GM12878 (cell line): Measurements from ENCODE around the gene BLNK. TPM values are rescaled to one million over a fixed set of nuclear protein-coding genes. Genes with fewer than 3 reads are reported as not detected.

Source experiments
- ATAC-seq: fragments of 200-7000 bp; cut with Tn5 transposase; 3 replicates; pipeline ENCODE4 v1.9.1; 2020; ENCODE audit warnings: mild to moderate bottlenecking, moderate library complexity
- BruUV-seq: library from RNA; stranded (reverse); fragments of 400-500 nt; replicated peaks from 2 replicates; lab custom pipeline; 2021; lab: Mats Ljungman, UMichigan
- CTCF ChIA-PET: fragments of 300-600 bp; sonication (Branson Sonifier 250); formaldehyde crosslinking; extraction: SDS; loops from one replicate; lab custom pipeline; 2021; ENCODE audit warnings: inconsistent platforms; lab: Yijun Ruan, JAX
- POLR2A ChIA-PET: fragments of 350-600 bp; formaldehyde crosslinking; extraction: SDS; loops from one replicate; lab custom pipeline; 2021; ENCODE audit warnings: inconsistent platforms; lab: Charles Lee
- RAD21 ChIA-PET: fragments of 300-600 bp; sonication (Branson Sonifier 250); formaldehyde crosslinking; loops from one replicate; lab custom pipeline; 2023; ENCODE audit warnings: antibody characterized with exemption; ENCODE audit not compliant: unreplicated experiment; lab: Charles Lee
- SMC1A ChIA-PET: fragments of 300-600 bp; sonication (Branson Sonifier 250); formaldehyde crosslinking; loops from one replicate; lab custom pipeline; 2023; ENCODE audit not compliant: unreplicated experiment, uncharacterized antibody; lab: Charles Lee
- DNase-seq: peaks from one replicate; pipeline ENCODE4 v3.0.0-alpha.2; 2011; ENCODE audit warnings: low read depth, low spot score
- FAIRE-seq: peaks from 3 replicates; lab custom pipeline; 2011; peaks lifted over from hg19 to GRCh38; lab: Jason Lieb, UNC
- H2AFZ ChIP-seq: 2 replicates; pipeline ENCODE4 v1.6.0; 2011; ENCODE audit warnings: low read depth, low read length, control low read depth; ENCODE audit not compliant: control insufficient read depth
- H3K27ac ChIP-seq: 2 replicates; pipeline ENCODE4 v1.5.1; 2011; ENCODE audit warnings: control low read depth; ENCODE audit not compliant: control insufficient read depth, insufficient read depth
- H3K27me3 ChIP-seq, 2 experiments: replicated peaks in 1 of 2; 2 replicates each; pipeline versions ENCODE4 v1.6.0 to v1.6.1; 2011; ENCODE audit warnings: low read length in 1 of 2; ENCODE audit not compliant: control insufficient read depth in 2 of 2, insufficient read depth in 2 of 2
- H3K36me3 ChIP-seq, 2 experiments: 2 replicates each; pipeline ENCODE4 v1.5.1; 2011; ENCODE audit warnings: low read length in 1 of 2; ENCODE audit not compliant: control insufficient read depth in 2 of 2, insufficient read depth in 2 of 2
- H3K4me1 ChIP-seq: 2 replicates; pipeline ENCODE4 v1.6.1; 2011; ENCODE audit warnings: mild to moderate bottlenecking, low read length, moderate library complexity, mixed read lengths; ENCODE audit not compliant: control insufficient read depth, insufficient read depth
- H3K4me2 ChIP-seq: 2 replicates; pipeline ENCODE4 v1.6.0; 2011; ENCODE audit warnings: control low read depth; ENCODE audit not compliant: control insufficient read depth, insufficient read depth
- H3K4me3 ChIP-seq: fragments of 200-600 bp; sonication (generic); 2 replicates; pipeline ENCODE4 v1.5.1; 2016
- H3K79me2 ChIP-seq: 2 replicates; pipeline ENCODE4 v1.6.0; 2011; ENCODE audit warnings: low read length; ENCODE audit not compliant: control insufficient read depth, insufficient read depth
- H3K9ac ChIP-seq: 2 replicates; pipeline ENCODE4 v1.8.0; 2011; ENCODE audit warnings: low read length, control low read depth, mixed read lengths; ENCODE audit not compliant: control insufficient read depth, insufficient read depth
- H3K9me3 ChIP-seq: replicated peaks from 3 replicates; pipeline ENCODE4 v1.5.1; 2011; ENCODE audit warnings: mild to moderate bottlenecking, low read length; ENCODE audit not compliant: control insufficient read depth, insufficient read depth
- H4K20me1 ChIP-seq: 2 replicates; pipeline ENCODE4 v1.6.0; 2011; ENCODE audit not compliant: control insufficient read depth, insufficient read depth
- CHD4 ChIP-seq: fragments of 200-600 bp; sonication (generic); IDR thresholded peaks from 2 replicates; pipeline ENCODE4 v1.6.1; 2016; ENCODE audit warnings: mild to moderate bottlenecking
- MYC ChIP-seq: IDR thresholded peaks from 2 replicates; pipeline ENCODE4 v1.6.1; 2011; ENCODE audit warnings: mild to moderate bottlenecking, low read length, moderate library complexity, inconsistent platforms; ENCODE audit not compliant: insufficient read depth, insufficient replicate concordance, insufficient read length, severe bottlenecking
- WRNIP1 ChIP-seq: IDR thresholded peaks from 2 replicates; pipeline ENCODE4 v1.6.1; 2011; ENCODE audit warnings: low read depth, low read length, improper control_type of control experiment, borderline replicate concordance
- WGBS: methylation state at CpG from one replicate; pipeline ENCODE4 v1.1.6; 2016; ENCODE audit warnings: low lambda C conversion rate; ENCODE audit not compliant: insufficient replicate concordance, insufficient coverage; ENCODE audit errors: missing lambda C conversion rate; 5-methylcytosine and 5-hydroxymethylcytosine counted together
- in situ Hi-C: fragments of 300-500 bp; cut with MboI; formaldehyde crosslinking; loops from 9 replicates; pipeline ENCODE4 v1.14.3; 2018; ENCODE audit warnings: mixed read lengths
- intact Hi-C: fragments of 100-400 bp; cut with micrococcal nuclease; formaldehyde crosslinking; loops from one replicate; pipeline ENCODE4 v1.14.2; 2022; ENCODE audit not compliant: unreplicated experiment
- polyA plus RNA-seq, 11 experiments: library from polyadenylated mRNA; depleted of rRNA in 4 of 11; unstranded in 6 of 11; stranded (reverse) in 5 of 11; fragments of >200 nt; fragmentation: Nextera tagmentation in 4 of 11; fragmentation: Illumina TruSeq in 1 of 11; extraction: Ambion mirVana in 4 of 11; extraction: Trizol in 1 of 11; gene quantifications; 1 replicate in 1 of 11; 2 replicates in 10 of 11; pipeline versions ENCODE4 v1.2.1 to v1.2.3, GENCODE V29; 2011 to 2016; ENCODE audit warnings: inconsistent platforms in 2 of 11, missing spikeins in 2 of 11, low read depth in 1 of 11
- total RNA-seq, 4 experiments: library from RNA; depleted of rRNA in 3 of 4; stranded (reverse); fragments of >200 nt in 3 of 4; fragmentation: Illumina TruSeq in 1 of 4; extraction: Trizol in 1 of 4; gene quantifications; 2 replicates each; pipeline versions ENCODE4 v1.2.1 to v1.2.3, GENCODE V29; 2013 to 2021
- TF ChIP-seq, protein P1 (sequence below): fragments of 450-650 bp; conservative IDR thresholded peaks from 2 replicates; pipeline ENCODE4 v1.6.1; 2017; ENCODE audit warnings: mild to moderate bottlenecking, moderate library complexity
- TF ChIP-seq, protein P2 (sequence below): fragments of 450-650 bp; IDR thresholded peaks from 2 replicates; pipeline ENCODE4 v1.6.1; 2017; ENCODE audit warnings: low read depth, mild to moderate bottlenecking, moderate library complexity
- TF ChIP-seq, protein P3 (sequence below): fragments of 450-650 bp; IDR thresholded peaks from 2 replicates; pipeline ENCODE4 v1.6.1; 2017; ENCODE audit warnings: mild to moderate bottlenecking, moderate library complexity

Gene BLNK
- total and polyA plus RNA-seq, 10 of the 15 experiments (the other 5 are each of a cell fraction or from before 2014, with no cell fraction given), result 79.5 to 201 (median 139) TPM

DNA sequence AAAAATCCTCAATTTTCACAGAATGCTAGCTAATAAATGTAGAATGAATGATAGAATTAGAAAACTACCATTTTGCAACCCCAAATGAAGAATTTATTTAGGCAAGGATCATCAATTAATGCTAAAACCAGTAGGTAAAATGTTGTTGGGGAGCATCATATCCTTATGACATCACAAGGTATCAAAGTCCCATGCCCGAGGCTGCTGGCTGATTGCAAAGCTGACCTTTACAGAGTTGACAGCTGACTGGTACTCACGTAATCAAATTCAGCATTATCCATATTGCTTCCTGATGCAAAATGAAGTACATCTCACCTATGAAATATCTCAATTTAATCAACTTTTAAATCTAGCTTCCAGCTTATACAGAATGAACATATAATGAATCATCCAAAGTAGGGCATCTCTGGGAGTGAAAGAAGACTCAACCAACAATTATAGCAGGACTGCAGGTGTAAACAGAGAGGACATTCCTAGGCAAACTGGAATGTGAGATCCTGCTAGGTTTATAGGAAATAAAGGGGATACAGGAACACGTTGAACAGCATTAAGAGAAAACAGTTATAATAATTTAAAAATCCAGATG is 10.2 kb upstream of the BLNK start (continued):
- TF ChIP-seq, protein P1, sequence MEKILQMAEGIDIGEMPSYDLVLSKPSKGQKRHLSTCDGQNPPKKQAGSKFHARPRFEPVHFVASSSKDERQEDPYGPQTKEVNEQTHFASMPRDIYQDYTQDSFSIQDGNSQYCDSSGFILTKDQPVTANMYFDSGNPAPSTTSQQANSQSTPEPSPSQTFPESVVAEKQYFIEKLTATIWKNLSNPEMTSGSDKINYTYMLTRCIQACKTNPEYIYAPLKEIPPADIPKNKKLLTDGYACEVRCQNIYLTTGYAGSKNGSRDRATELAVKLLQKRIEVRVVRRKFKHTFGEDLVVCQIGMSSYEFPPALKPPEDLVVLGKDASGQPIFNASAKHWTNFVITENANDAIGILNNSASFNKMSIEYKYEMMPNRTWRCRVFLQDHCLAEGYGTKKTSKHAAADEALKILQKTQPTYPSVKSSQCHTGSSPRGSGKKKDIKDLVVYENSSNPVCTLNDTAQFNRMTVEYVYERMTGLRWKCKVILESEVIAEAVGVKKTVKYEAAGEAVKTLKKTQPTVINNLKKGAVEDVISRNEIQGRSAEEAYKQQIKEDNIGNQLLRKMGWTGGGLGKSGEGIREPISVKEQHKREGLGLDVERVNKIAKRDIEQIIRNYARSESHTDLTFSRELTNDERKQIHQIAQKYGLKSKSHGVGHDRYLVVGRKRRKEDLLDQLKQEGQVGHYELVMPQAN, result no peak
- TF ChIP-seq MYC, result no peak
- no peak for TF ChIP-seq WRNIP1

DNA sequence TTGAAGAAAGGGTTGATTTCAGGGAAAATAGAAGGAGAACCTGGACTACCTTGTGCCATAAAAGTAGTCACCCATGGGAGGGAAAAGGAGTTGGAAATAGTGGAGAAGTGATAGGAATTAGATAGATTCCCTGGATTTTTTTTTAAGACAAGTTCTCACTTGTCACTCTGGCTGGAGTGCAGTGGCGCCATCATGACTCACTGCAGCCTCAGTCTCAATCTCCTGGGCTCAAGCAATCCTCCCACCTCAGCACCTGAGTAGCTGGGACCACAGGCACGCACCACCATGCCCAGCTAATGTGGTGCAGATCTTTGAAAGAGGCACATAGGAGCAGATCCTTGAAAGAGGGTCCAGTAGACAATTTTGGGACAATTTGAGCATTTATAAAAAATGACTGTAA is 9.5 kb upstream of the BLNK start:
- Histone ChIP-seq H3K4me1 (peaks cover 12% of the 10 kb centered on the region), H2AFZ (no peak overlapping the region), H3K36me3 (no peaks in the 10 kb centered on the region), H3K9me3 (no peaks in the 10 kb centered on the region; the same call in 2 of the 3 replicates), H3K4me3 (no peak overlapping the region), H3K27ac (no peak overlapping the region)
- ChIA-PET POLR2A (interaction anchor here (1.2 kb wide), 1 partner anchor 11 kb away, joined by 3 read pairs; no protein-coding TSS in a partner anchor), CTCF (interaction anchor here (0.9 to 1.8 kb wide), 2 partner anchors 16 to 51 kb away, joined by 4 to 9 read pairs; no protein-coding TSS in a partner anchor), SMC1A (interaction anchor here (0.6 to 1.7 kb wide), 6 partner anchors 10 to 155 kb away, joined by 3 to 10 read pairs (median 6); partner anchors contain the start of gene BLNK)
- intact Hi-C loops, result no loop called here
- no TSS peak for BruUV-seq
- 69% methylated on average over 2 of the region's 2 CpGs for WGBS
- DNase-seq (no peak), FAIRE-seq (no peak)
- in situ Hi-C loops, result no loop called here
- TF ChIP-seq, protein P2, sequence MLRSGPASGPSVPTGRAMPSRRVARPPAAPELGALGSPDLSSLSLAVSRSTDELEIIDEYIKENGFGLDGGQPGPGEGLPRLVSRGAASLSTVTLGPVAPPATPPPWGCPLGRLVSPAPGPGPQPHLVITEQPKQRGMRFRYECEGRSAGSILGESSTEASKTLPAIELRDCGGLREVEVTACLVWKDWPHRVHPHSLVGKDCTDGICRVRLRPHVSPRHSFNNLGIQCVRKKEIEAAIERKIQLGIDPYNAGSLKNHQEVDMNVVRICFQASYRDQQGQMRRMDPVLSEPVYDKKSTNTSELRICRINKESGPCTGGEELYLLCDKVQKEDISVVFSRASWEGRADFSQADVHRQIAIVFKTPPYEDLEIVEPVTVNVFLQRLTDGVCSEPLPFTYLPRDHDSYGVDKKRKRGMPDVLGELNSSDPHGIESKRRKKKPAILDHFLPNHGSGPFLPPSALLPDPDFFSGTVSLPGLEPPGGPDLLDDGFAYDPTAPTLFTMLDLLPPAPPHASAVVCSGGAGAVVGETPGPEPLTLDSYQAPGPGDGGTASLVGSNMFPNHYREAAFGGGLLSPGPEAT, result no peak
- TF ChIP-seq, protein P3, sequence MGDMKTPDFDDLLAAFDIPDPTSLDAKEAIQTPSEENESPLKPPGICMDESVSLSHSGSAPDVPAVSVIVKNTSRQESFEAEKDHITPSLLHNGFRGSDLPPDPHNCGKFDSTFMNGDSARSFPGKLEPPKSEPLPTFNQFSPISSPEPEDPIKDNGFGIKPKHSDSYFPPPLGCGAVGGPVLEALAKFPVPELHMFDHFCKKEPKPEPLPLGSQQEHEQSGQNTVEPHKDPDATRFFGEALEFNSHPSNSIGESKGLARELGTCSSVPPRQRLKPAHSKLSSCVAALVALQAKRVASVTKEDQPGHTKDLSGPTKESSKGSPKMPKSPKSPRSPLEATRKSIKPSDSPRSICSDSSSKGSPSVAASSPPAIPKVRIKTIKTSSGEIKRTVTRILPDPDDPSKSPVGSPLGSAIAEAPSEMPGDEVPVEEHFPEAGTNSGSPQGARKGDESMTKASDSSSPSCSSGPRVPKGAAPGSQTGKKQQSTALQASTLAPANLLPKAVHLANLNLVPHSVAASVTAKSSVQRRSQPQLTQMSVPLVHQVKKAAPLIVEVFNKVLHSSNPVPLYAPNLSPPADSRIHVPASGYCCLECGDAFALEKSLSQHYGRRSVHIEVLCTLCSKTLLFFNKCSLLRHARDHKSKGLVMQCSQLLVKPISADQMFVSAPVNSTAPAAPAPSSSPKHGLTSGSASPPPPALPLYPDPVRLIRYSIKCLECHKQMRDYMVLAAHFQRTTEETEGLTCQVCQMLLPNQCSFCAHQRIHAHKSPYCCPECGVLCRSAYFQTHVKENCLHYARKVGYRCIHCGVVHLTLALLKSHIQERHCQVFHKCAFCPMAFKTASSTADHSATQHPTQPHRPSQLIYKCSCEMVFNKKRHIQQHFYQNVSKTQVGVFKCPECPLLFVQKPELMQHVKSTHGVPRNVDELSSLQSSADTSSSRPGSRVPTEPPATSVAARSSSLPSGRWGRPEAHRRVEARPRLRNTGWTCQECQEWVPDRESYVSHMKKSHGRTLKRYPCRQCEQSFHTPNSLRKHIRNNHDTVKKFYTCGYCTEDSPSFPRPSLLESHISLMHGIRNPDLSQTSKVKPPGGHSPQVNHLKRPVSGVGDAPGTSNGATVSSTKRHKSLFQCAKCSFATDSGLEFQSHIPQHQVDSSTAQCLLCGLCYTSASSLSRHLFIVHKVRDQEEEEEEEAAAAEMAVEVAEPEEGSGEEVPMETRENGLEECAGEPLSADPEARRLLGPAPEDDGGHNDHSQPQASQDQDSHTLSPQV, result no peak
- TF ChIP-seq CHD4, result no peak
- TF ChIP-seq, all 136 proteins: peak for 0
- Histone ChIP-seq H3K4me2 (no peak overlapping the region), H3K9ac (no peak overlapping the region), H3K27me3 (no peaks in the 10 kb centered on the region), H4K20me1 (no peaks in the 10 kb centered on the region), H3K79me2 (no peaks in the 10 kb centered on the region)
- no peak for ATAC-seq
- RAD21 ChIA-PET, result interaction anchor here (1.1 kb wide), 1 partner anchor 10 kb away, joined by 5 read pairs; no protein-coding TSS in a partner anchor
